Astrocyte of the cerebellum (primary cell): ENCODE results near the gene RCBTB1.

Source experiments
- DNase-seq: peaks from one replicate; pipeline ENCODE4 v3.0.0-alpha.2; 2011; ENCODE audit warnings: low read depth
- H3K4me3 ChIP-seq: 2 replicates; pipeline ENCODE4 v1.5.1; 2011; ENCODE audit warnings: mild to moderate bottlenecking, low read depth, low read length, moderate library complexity
- in situ Hi-C: cut with HindIII; loops from 2 replicates; pipeline ENCODE4 v1.10.0; 2017; ENCODE audit warnings: low sequenced_read_pairs
- TF ChIP-seq, protein P1 (sequence below): IDR thresholded peaks from 2 replicates; pipeline ENCODE4 v1.5.1; 2012; ENCODE audit warnings: low read length, low read depth, moderate library complexity, mild to moderate bottlenecking; ENCODE audit errors: missing control alignments

The RCBTB1 gene

GRCh38 chr13:49533591-49534269, 51.6 kb downstream of the RCBTB1 start:
- TF ChIP-seq, protein P1, sequence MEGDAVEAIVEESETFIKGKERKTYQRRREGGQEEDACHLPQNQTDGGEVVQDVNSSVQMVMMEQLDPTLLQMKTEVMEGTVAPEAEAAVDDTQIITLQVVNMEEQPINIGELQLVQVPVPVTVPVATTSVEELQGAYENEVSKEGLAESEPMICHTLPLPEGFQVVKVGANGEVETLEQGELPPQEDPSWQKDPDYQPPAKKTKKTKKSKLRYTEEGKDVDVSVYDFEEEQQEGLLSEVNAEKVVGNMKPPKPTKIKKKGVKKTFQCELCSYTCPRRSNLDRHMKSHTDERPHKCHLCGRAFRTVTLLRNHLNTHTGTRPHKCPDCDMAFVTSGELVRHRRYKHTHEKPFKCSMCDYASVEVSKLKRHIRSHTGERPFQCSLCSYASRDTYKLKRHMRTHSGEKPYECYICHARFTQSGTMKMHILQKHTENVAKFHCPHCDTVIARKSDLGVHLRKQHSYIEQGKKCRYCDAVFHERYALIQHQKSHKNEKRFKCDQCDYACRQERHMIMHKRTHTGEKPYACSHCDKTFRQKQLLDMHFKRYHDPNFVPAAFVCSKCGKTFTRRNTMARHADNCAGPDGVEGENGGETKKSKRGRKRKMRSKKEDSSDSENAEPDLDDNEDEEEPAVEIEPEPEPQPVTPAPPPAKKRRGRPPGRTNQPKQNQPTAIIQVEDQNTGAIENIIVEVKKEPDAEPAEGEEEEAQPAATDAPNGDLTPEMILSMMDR, result no peak
- in situ Hi-C loops, result no loop called here
- H3K4me3 ChIP-seq, result no peak overlapping the region
- DNase-seq, result no peak

- in situ Hi-C loops, result no loop called here
- no peak overlapping the region for H3K4me3 ChIP-seq
- TF ChIP-seq, protein P1, result no peak
- DNase-seq, result no peak
Observed at GRCh38 chr13:49533011-49533410, 52.3 kb downstream of the RCBTB1 start.

GRCh38 chr13:49532593-49532992, 52.8 kb downstream of the RCBTB1 start:
- in situ Hi-C loops, result no loop called here
- no peak overlapping the region for H3K4me3 ChIP-seq
- DNase-seq, result no peak
- TF ChIP-seq, protein P1, result no peak

GRCh38 chr13:49530457-49530856, 54.9 kb downstream of the RCBTB1 start:
- H3K4me3 ChIP-seq, result no peak overlapping the region
- TF ChIP-seq, protein P1, result no peak
- in situ Hi-C loops, result no loop called here
- DNase-seq, result no peak

DNA sequence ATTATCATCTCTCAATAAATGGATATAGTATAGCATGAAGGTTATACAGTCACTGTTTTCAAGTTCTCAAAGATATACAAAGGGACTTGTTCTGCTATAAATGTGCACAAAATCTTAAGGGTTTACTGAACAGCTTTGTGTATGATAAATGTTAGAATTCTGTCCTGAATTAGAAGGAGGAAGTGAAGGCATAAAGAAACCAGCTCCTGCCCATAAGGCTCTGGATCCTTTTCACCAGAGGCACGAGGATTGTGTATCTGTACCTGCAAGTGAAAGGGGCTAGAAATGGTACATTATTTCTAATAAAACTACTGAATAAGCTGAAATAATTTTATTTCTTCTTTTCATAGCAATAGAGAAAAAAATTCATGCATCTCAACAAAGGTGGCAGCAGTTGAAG, 57.2 kb downstream of the RCBTB1 start:
- H3K4me3 ChIP-seq, result no peak overlapping the region
- TF ChIP-seq, protein P1, result no peak
- in situ Hi-C loops, result no loop called here
- DNase-seq, result no peak

- in situ Hi-C loops, result no loop called here
- TF ChIP-seq, protein P1, result no peak
- no peak for DNase-seq
- H3K4me3 ChIP-seq, result no peak overlapping the region
Observed at GRCh38 chr13:49527123-49527522, 58.2 kb downstream of the RCBTB1 start.
